Mucosa of rectum (tissue), 2 donors: ENCODE results near the gene KRT35.

ENCODE experiments used
- H3K27ac ChIP-seq, 2 donors: one replicate each; pipeline ENCODE4 v1.7.0; 2013; ENCODE audit warnings: inconsistent platforms in 2 of 2, low read depth in 2 of 2, low read length in 2 of 2
- H3K27me3 ChIP-seq, 2 donors: one replicate each; pipeline ENCODE4 v1.7.0; 2013; ENCODE audit warnings: low read length in 2 of 2; ENCODE audit not compliant: control insufficient read depth in 2 of 2, insufficient read depth in 2 of 2
- H3K36me3 ChIP-seq, 2 donors: one replicate each; pipeline ENCODE4 v1.7.0; 2013; ENCODE audit warnings: low read length in 2 of 2; ENCODE audit not compliant: control insufficient read depth in 2 of 2, insufficient read depth in 2 of 2
- H3K4me1 ChIP-seq, 2 donors: one replicate each; pipeline ENCODE4 v1.7.0; 2013; ENCODE audit warnings: low read length in 2 of 2, mild to moderate bottlenecking in 1 of 2; ENCODE audit not compliant: control insufficient read depth in 2 of 2, insufficient read depth in 2 of 2
- H3K4me3 ChIP-seq, 2 donors: one replicate each; pipeline ENCODE4 v1.7.0; 2013; ENCODE audit warnings: low read length in 2 of 2
- H3K9ac ChIP-seq, 2 donors: one replicate each; pipeline ENCODE4 v1.7.0; 2013; ENCODE audit warnings: low read length in 2 of 2, low read depth in 1 of 2, mild to moderate bottlenecking in 1 of 2
- H3K9me3 ChIP-seq, 2 donors: one replicate each; pipeline ENCODE4 v1.7.0; 2013; ENCODE audit warnings: low read length in 2 of 2; ENCODE audit not compliant: control insufficient read depth in 2 of 2
- donor health status: healthy.
- donor health status: Normal muscosa, but diverticular disease.

The KRT35 gene

GRCh38 chr17:41522301-41523224 lies 41.6 kb upstream of the KRT35 start:
- peaks cover 0 to 5% of the 10 kb centered on the region in 2 donors for H3K27me3 ChIP-seq
- H3K27ac ChIP-seq = peak overlapping the region; percentile 83 to 90
- H3K4me3 ChIP-seq = peak overlapping the region in 1 of 2 donors; percentile 10
- no peaks in the 10 kb centered on the region for H3K9me3 ChIP-seq
- peaks cover 7 to 27% of the 10 kb centered on the region in 2 donors for H3K36me3 ChIP-seq
- H3K4me1 ChIP-seq = peaks cover 39 to 56% of the 10 kb centered on the region in 2 donors
- H3K9ac ChIP-seq = peak overlapping the region; percentile 26 to 75

- Histone ChIP-seq H3K36me3 (peaks cover 7 to 27% of the 10 kb centered on the region in 2 donors), H3K27ac (peak overlapping the region; percentile 83 to 90), H3K9me3 (no peaks in the 10 kb centered on the region), H3K9ac (peak overlapping the region; percentile 66 to 75), H3K4me1 (peaks cover 38 to 56% of the 10 kb centered on the region in 2 donors), H3K4me3 (peak overlapping the region; percentile 5 to 13), H3K27me3 (no peaks in the 10 kb centered on the region)
Observed at GRCh38 chr17:41521574-41522261, 40.8 kb upstream of the KRT35 start.

GRCh38 chr17:41520821-41521521 lies 40.0 kb upstream of the KRT35 start:
- Histone ChIP-seq H3K27me3 (no peaks in the 10 kb centered on the region), H3K9ac (peak overlapping the region; percentile 66 to 75), H3K4me1 (peaks cover 36 to 53% of the 10 kb centered on the region in 2 donors), H3K27ac (peak overlapping the region; percentile 83 to 90), H3K4me3 (peak overlapping the region in 1 of 2 donors; percentile 13), H3K36me3 (peaks cover 7 to 27% of the 10 kb centered on the region in 2 donors), H3K9me3 (no peaks in the 10 kb centered on the region)

GRCh38 chr17:41519501-41520224 lies 38.7 kb upstream of the KRT35 start:
- Histone ChIP-seq H3K4me3 (no peak overlapping the region), H3K27me3 (no peaks in the 10 kb centered on the region), H3K4me1 (peaks cover 32 to 46% of the 10 kb centered on the region in 2 donors), H3K9me3 (no peaks in the 10 kb centered on the region), H3K9ac (no peak overlapping the region), H3K36me3 (peaks cover 7 to 20% of the 10 kb centered on the region in 2 donors), H3K27ac (peak overlapping the region in 1 of 2 donors; percentile 3)

- Histone ChIP-seq H3K36me3 (peaks cover 3 to 12% of the 10 kb centered on the region in 2 donors), H3K4me1 (peaks cover 31 to 38% of the 10 kb centered on the region in 2 donors), H3K27me3 (no peaks in the 10 kb centered on the region), H3K27ac (peak within 1 kb of the TSS in 1 of 2 donors; percentile 3), H3K4me3 (no peak within 1 kb of the TSS), H3K9me3 (no peaks in the 10 kb centered on the region), H3K9ac (no peak within 1 kb of the TSS)
Observed at GRCh38 chr17:41518789-41519449, 38.0 kb upstream of the KRT35 start, which contains the start of gene KRT15. TSS of gene KRT15 (minus strand) at chr17:41518890. CDS start at chr17:41518827, 63 bp downstream.

- H3K4me1 ChIP-seq = peaks cover 24 to 29% of the 10 kb centered on the region in 2 donors
- no peak overlapping the region for H3K9ac ChIP-seq
Observed at GRCh38 chr17:41518031-41518430, 37.1 kb upstream of the KRT35 start.

GRCh38 chr17:41516830-41517283 lies 35.9 kb upstream of the KRT35 start:
- Histone ChIP-seq H3K27ac (no peak overlapping the region), H3K4me1 (peaks cover 12 to 18% of the 10 kb centered on the region in 2 donors), H3K9ac (no peak overlapping the region), H3K36me3 (no peaks in the 10 kb centered on the region), H3K9me3 (no peaks in the 10 kb centered on the region), H3K27me3 (no peaks in the 10 kb centered on the region), H3K4me3 (no peak overlapping the region)

More at GRCh38 chr17:41518031-41518430, 37.1 kb upstream of the KRT35 start:
- H3K4me3 ChIP-seq = no peak overlapping the region
- H3K27me3 ChIP-seq = no peaks in the 10 kb centered on the region
- H3K36me3 ChIP-seq = peaks cover 0 to 3% of the 10 kb centered on the region in 2 donors
- no peak overlapping the region for H3K27ac ChIP-seq
- no peaks in the 10 kb centered on the region for H3K9me3 ChIP-seq

GRCh38 chr17:41516147-41516829 lies 35.3 kb upstream of the KRT35 start:
- Histone ChIP-seq H3K36me3 (no peaks in the 10 kb centered on the region), H3K27me3 (no peaks in the 10 kb centered on the region), H3K9me3 (no peaks in the 10 kb centered on the region), H3K9ac (no peak overlapping the region), H3K27ac (no peak overlapping the region), H3K4me1 (peaks cover 12 to 17% of the 10 kb centered on the region in 2 donors), H3K4me3 (no peak overlapping the region)
